Activated T-cell treated with anti-CD3 and anti-CD28 coated beads, Interleukin-2, amount 50 U/mL, for 48 hours (primary cell): Measurements from ENCODE around the gene TTC7B.

ENCODE experiments used
- DNase-seq, 2 experiments: peaks; one replicate each; pipeline ENCODE4 v3.0.0-alpha.2; 2020

Gene TTC7B

DNA sequence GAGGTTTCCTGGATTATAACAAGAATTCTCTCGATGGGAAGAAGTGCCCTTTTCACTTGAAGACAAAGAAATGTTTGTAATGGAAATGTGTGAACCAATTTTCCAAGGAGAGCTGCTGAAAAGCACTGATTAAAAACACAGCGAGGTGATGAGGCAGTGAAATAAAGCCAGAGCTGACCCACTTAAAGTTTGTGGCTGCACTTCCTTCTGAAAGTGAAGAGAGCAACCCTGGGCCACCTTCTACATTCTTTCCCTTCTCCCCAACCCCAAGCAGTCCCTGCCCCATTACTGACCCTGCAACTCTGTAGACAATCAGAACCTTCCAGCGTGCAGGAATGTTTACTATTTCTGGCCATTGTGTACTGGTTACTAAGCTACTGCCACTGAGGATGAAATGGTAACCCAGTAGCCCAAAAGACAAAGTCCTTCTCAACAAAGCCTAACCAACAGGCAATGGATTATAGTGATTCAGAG is 173.9 kb downstream of the TTC7B start:
- no peak for DNase-seq

DNA sequence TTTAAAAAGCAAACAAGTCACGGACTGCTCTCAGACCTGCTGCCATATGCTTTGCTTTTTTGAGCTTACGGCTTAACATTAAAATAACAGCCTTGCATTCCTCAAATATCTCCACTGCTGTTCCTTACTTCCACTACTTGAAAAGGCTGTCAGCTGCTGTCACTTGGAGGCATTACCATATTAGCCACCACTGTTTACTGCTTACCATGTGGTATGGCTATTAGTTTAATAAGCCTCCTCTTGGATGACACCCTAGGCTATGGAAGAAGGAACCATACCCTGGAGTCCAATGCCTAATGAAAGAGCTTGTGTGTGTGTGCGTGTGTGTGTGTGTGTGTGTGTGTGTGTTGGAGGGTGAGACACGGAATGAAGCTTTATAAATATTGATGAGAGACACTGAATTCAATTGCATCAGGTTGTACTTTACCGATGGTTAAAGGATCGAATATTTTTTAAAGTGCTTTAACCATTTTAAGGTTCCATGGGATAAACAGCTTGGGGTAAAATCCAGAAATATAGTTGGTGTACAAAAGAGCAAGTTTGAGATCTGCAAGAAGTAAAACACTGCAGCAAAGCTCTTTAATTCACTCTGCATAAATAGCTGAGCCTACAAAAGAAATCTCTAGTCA is 174.5 kb downstream of the TTC7B start:
- no peak for DNase-seq

DNA sequence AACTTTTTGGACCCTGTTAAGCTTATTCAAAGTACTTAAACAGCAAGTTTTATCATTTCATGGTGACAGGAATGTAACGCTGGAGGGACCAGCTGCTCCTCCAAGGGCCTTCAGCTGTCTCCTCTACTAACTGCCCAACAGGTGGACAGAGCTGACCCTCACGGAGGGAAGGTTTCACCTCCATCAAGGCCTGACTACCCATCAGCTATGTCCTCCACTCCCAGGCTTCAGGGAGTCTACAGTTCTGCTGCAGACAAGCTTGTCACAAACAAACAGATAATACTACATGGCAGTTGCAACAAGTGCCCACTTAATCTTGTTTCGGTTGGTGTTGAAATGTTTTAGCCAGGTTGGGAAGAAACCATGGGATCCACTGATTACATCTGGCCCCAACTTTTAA is 175.1 kb downstream of the TTC7B start:
- no peak for DNase-seq

DNA sequence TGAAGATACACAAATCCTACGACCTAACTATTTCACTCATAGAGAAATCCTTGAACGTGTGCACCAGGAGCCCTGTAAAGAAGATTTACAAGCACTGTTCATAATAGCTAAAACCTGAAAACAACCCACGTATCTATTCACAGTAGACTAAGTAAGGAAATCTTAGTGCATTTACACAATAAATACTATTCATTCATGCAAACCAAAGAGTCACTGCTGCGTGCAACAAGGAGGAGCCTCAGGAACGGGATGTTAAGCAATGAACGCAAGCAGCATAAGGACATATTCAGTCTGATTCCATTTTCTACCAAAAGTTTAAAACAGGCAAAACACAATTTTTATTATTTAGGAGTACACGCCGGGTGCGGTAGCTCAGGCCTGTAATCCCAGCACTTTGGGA is 176.6 kb downstream of the TTC7B start:
- no peak for DNase-seq

DNA sequence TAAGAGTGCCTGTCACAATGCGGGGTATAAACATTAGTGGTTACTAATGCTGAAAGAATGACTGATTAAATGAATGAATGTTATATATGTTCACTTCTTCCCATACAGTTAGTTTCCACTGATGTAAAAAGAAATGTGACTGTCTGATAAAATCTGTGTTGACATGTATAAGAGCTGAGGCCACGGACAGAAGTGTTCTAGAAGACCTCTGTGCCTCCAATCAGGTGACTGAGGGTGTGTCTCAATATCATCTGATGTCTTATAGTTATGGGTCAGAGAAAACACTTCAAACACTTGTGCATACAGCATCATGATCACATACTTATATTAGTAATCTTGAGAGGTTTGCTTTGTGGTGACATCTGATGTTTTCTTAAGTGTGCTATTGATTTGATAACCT is 183.4 kb downstream of the TTC7B start:
- no peak for DNase-seq

DNA sequence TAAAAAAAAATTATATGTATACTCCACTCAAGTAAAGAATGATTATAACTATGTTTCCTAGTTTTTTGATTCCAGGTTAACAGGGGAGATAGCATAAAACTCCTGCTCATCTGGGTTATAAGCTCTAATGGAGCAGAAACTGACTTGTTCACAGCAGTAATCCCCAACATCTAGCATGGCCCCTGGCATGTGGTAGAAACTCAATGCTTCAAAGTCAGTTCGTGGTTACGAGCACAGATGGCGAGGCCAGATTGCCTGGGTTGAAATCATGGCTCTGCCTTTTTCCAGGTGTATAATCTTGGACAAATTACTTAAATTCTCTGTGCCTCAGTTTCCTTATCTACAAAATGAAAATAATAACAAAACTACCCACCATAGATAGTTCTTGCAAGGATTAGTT is 183.8 kb downstream of the TTC7B start:
- DNase-seq: no peak

DNA sequence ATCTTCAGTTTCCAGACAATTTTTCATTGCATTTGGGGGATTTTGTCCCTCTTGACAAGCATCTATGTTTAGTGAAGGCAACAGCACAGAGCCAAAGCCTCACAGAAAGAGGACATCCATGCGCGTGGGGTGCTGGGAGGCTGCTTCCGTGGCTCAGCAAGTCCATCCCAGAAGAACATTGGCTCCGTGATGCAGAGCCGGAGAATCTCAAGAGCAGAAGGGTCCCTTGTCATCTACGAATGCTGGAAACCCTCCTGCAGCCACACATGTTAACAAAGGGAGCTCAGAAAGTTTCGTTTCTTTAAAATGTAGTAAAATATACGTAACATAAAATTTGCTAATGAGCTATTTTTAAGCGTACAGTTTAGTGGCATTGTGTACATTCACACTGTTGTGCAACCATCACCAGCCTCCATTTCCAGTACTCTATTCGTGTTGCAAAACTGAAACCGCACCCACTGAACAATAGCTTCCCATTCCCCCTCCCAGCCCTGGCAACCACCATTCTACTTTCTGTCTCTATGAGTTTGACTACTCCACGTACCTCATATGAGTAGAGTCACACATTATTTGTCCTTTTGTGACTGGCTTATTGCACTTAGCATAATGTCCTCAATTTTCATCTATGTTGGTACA is 185.9 kb downstream of the TTC7B start:
- no peak for DNase-seq

DNA sequence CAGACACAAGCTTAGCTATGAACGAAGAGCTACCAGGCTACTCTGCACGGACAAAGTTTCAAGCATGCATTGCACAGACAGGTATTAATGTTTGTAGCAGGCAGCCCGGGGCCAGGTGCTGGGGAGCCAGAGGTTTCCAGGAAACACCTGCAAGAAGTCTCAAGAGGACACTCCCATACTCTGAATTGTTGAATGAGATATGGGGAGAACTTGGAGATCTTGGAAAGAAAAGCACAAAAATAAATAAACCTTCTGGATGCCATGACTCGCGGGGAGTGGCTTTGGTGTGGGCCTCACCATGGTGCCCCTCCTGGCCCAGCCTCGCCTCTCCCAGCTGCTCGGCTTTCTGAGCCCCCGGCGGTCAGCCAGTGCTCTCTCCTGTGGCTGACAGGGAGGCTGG is 186.8 kb downstream of the TTC7B start:
- no peak for DNase-seq

DNA sequence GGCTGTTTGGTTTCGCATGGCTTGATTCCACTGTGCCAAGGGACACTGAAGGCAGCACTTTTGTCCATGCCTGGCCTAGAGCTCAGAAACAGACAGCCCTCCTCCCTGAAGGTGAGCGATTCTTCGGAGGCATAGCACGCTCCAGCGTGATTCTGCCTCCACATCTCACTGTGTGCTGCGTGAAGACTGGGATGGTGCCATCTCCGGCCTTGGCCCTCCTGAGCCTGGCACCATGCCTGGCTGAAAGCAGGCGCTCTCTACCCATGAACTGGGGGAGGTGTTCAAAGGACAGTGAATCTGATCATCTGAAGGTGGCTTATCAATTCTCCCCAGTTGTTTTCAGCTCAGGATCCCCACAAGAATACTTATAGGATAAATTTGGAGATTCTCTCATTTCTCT is 187.4 kb downstream of the TTC7B start:
- no peak for DNase-seq

DNA sequence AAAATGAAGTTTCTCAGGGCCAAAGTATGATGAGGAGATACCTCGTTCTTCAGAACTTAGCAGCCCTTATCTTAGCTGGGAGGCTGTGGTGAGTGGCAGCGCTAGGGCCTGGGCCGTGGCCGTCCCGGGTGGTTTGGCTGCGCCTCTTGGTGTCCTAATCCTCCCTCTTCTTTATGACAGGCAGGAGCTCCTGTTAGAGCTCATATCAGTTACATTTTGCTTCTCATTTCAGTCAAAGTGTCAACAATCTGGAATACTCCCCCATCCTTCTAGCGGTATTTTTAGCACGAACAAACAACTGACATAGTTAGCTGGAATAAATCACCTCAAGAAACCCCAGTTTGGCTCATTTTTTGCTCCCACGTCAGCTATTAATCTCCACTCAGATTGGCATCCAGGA is 188.8 kb downstream of the TTC7B start:
- no peak for DNase-seq

DNA sequence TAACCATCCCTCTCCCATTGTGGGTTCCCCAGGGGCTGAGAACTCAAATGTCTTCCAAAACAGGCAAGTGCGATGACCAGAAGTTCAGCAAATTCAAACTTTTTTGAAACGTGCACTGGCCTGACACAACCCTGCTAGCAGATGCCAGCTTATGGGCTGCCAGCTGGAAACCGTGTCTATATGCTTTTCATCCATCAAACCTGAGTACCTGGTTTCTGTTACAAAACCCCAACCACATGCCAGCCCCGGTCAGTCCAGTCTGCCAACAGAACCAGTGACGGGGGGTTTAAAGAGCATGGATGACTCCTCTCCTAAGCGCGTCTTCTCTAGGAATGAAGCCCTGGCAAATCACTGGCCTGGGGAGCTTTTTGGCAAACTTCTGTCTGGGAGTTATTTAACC is 189.7 kb downstream of the TTC7B start:
- no peak for DNase-seq

DNA sequence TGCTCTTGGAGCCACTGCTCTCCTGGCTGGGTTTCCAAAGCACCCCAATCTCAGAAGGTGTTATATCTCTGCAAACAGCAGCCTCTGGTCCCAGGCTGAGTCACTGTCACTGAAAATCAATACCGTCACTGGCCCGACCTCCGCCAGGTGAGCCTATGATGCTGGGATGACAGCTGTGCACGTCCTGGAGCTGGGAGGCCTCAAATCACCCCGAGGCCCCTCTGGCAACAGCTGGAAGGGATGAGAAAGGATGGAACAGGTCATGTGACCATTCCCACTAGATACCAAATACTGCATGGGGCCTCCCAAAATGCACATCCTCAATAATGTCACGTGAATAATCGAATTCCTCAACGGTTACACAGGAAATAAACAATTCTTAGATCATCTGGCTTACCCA is 190.8 kb downstream of the TTC7B start:
- DNase-seq: no peak

DNA sequence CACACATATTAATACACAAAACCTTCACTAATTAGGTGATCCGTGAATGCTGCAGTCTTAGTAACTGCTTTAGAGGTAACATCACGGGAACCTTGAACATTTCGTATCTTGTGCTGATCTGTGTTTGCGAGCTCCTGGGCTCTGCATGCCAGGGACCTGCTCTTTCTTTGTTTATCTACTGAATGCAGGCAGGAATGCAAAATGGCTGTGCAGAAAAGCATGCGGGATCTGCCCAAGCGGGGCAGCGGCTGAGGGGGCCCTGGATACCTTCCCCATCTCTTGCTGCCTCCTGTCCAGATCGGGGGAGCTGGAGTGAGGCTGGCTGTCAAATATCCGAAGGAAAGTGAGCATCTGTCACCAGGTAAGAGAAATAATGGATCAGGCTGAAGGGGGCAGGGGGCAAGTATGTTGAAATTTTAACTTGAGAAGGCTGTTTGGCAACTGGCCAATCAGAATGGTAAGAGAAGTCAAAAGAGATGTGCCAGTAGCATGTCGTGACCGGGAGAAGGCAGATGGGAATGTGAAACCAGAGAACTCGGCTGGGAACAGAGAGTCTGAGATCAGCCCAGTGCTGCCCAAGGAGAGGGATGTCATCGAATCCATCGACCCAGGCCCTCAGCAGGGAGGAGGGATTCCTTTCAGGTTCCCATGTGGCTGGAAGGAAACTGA is 191.4 kb downstream of the TTC7B start:
- DNase-seq: no peak

DNA sequence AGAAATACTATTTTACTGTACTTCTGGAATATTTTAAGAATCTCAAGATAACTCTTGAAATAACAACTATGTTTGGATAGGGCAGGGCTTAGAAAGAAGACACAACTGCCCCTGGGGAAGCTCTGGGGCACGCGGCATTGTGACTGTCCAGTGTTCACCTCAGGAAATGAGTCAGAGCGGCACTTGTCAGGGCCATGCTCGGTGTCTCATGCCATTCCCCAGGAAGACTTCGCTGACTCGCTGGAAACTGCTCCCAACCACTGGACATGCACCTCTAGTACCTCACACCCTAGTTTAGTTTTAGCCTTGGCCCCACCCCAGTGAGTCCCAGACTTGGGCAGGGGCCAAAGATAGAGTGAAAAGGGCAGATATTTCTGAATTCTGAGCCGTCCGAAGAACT is 192.0 kb downstream of the TTC7B start:
- no peak for DNase-seq

DNA sequence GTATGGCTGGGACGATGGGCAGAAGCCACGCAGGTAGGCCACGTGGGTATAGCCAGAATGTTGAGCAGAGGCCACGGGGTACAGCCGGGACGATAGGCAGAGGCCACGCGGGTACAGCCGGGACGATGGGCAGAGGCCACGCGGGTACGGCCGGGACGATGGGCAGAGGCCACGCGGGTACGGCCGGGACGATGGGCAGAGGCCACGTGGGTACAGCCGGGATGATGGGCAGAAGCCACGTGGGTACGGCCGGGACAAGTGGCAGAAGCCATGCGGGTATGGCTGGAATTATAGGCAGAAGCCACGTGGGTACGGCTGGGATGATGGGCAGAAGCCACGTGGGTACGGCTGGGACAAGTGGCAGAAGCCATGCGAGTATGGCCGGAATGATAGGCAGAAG is 195.0 kb downstream of the TTC7B start:
- no peak for DNase-seq

DNA sequence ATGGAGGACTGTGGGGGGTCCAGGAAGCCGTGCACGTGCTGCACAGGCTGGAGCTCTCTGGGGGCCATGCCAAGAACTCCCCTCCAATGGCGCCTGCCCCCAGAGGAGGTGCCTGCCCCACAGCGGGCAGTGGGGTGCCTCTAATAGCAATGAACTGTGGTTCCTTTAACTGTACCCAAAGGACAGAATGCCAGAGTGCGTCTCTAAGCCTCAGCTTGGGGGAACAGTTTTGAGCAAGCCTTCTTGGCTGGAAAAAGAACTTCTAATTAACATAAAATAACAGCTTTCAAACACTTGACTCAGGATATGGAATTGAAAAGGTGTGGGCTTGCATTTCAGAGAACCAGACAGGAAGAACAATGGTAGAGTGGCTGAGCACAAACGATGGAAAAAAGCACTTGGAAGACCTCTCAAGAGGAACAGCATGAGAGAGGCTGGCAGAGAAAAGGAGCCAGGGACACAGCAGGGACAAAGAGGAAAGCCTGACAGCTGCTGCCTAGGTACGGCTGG is 195.6 kb downstream of the TTC7B start:
- no peak for DNase-seq

DNA sequence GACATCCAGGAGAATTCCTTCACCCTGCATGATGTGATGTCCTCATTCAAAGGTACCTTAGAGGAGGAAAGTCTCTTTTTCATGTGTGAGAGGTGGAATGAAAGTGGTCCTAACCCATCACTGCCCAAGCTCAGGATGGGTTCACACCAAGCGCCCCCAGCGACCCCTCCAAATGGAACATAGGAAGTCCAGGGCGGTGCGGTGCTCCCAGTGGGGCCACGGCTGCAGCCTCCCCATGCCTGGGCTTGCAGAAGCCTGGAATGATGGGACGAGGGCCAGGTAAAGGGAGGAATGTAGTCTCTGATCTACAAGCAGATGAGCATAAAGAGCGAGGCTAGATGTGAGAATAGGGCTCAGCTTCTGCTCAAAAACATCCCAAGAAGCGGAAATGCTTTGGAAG is 196.3 kb downstream of the TTC7B start:
- no peak for DNase-seq

DNA sequence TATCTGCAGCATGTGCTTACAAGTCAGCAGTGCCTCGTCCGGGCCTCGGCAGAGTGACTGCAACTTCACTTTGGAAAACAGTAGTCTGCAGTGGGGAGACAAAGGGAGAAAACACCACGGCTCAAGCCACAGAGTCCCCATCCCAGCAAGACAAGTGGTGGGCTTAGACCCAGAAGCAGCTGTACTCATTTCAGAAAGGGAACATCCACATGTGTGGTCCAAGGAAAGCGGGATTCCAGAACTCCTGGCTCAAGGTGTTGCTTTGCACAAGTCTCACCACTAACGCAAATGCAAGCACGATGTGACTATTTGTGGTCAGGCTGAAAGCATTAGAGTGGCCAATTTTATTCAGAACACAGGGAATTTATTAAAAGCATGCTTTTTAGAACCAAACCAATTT is 198.3 kb downstream of the TTC7B start:
- DNase-seq: no peak

DNA sequence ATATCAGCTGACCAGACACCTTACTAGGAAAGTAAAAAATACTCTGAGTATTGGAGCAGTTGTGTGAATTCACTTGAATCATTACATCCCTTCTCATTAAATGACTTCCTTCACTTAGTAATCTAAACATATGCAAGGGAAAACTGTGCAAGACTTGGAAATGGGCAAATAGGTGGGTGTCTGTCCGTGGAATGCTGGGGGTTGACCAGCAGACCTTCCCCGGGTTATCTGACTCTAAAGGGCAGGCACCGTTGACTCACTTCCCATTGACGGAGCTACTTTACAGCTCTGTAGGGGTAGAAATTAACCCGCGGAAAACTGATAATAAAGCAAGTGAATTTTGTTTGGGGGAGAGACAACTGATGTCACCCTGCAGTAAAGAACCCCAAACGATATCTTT is 199.3 kb downstream of the TTC7B start:
- no peak for DNase-seq

DNA sequence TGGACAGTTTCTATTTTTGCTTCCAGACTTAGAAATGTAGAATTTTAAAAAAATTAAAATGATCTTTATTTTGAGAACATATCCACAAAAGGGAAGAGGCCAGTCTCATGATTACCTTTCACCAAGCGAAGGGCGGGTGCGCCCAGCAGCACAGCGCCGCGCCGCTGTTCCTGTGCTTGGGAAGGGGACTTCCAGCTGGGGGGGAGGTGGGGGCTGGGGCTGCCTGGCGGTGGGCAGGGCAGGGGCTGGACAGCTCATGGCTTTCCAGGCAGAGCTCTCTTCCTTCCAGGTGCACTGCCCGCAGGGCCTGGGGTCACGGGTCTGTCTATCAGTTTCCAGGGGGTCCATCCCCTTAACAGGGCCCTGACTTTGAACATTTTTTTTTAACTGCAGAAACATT is 199.9 kb downstream of the TTC7B start:
- DNase-seq: no peak

DNA sequence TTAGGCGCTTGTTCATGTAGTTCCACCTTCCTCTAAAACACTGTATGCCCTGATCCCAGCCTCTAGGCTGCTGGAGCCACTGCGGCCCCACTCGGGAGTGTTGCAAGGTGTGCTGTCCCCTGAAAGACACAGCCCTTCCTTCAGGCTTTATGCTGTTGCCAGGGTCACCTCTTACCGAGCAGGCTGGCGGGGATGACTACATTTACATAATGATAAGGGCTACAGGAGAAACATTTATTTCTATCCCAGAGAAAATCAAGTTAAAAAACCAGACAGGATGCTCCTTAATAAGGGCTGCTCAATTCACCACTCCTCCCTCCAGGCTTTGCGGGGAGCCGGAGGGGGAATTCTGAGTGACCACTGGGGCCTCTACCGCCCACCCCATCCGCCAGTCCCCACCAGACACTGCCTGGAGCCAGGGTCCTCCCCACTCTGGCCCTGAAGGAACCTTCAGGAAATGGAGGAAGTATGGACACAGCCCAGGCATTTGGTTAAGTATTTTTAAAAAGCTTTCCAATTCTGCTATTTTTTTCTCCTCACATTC is 200.6 kb downstream of the TTC7B start:
- DNase-seq: no peak

DNA sequence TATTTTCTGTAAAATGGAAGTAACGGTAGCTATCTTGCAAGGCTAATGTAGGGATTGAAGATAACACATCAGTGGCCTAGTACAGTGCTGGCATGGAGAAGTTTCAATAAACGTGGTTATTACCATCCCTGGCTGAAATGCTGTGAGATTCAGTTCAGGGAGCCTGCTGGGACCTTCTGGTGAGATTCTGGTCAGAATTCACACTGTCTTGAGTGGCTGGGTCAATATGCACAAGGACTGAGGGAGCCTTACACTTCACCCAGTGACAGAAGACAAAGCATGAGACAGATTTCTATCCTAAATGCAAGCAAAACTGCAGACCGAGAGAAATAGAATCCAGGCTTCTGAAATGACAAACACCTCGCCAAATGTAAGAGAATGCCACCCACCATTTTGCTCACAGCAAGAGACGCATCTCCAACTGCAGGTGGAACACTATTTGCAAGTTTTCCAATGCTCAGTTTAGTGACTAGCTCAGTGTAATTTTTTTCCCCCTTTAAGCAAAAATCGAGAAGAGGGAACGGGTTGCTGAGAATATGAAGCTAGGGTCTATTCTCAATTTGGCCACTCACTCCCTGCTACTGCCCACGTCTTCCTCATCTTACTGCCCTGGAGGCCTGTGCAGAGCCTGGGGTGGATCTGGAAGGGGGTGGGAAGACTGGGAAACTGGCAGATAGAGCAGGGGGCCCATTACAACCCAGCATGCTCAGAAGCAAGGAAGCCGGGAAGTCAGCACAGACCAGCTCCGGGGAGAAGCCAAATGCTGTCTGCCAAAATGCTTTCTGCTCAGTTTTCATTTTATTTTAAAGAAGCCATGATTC is 201.3 kb downstream of the TTC7B start:
- no peak for DNase-seq

DNA sequence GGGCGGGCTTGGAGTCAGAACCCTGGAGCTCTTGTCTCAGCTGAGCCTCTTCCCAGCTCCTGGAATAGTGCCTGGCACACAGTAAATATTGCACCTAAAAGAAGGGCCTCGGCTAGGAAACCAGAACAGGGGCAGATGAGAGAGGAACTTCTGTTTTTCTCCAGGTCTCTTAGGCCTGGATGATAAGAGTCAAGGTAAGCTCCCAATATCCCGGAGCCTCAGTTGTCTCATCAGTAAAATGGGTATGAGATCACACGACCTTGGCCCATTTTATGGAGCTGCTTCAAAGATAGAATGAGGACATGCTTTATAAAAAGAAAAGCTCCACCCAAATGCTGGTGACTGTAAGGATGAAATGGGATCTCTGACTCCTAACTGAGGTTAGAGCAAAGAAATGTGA is 202.2 kb downstream of the TTC7B start:
- DNase-seq: no peak
